Erythroblast (primary cell): ENCODE results near the gene CRYAA.

Source experiments
- GATA1 ChIP-seq: IDR thresholded peaks from 2 replicates; pipeline ENCODE4 v1.6.1; 2011; ENCODE audit warnings: low read depth, mild to moderate bottlenecking, control low read depth, low read length, moderate library complexity
- POLR2A ChIP-seq: IDR thresholded peaks from 2 replicates; pipeline ENCODE4 v1.6.1; 2011; ENCODE audit warnings: mild to moderate bottlenecking, low read length

DNA sequence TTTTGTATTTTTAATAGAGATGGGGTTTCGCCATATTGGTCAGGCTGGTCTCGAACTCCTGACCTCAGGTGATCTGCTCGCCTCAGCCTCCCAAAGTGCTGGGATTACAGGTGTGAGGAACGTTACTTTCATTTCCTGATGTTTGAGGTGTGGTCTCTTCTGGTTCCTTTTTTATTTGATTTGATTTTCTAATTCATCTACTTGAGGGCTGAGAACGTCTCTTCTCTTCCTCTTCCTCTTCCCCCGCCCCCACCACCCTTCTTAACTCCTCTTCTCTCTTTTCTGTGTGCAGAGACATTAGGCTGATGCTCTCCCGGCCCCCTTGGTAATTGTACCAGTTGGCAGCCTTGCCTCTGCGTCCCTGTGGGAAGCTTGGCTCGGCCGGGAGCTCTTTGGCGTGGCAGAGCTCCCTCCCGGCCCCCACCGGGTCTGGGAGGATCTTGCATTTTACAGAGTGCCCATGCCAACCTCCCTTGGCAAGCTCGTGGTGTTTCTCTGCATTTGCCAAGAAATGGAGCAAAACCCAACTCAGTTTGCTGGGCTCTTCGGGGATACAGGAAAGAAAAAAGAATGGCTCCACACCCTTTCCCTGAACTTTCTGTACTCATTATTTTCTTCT is 19.9 kb downstream of the CRYAA start:
- TF ChIP-seq POLR2A = no peak
- TF ChIP-seq GATA1 = no peak
